ENCODE measurements around the gene CCDC197. TPM values are rescaled to one million over a fixed set of nuclear protein-coding genes. Genes with fewer than 3 reads are reported as not detected.

CCDC197 gene
- total and polyA plus RNA-seq, 4 donors = 0.60 TPM; not detected in 3

GRCh38 chr14:93991212-93991611 is 5.9 kb upstream of the CCDC197 start:
- H3K27ac ChIP-seq (ENCODE audit: low read depth in 1 of 2, low read length in 2 of 2) = no peak overlapping the region
- no peaks in the 10 kb centered on the region for H3K27me3 ChIP-seq (ENCODE audit: control insufficient read depth in 1 of 2, insufficient read depth in 2 of 2, low read length in 1 of 2)
- H3K36me3 ChIP-seq (ENCODE audit: control insufficient read depth in 1 of 2, insufficient read depth in 2 of 2, low read length in 1 of 2) = no peaks in the 10 kb centered on the region
- intact Hi-C loops (cut with DNase I) = no loop called here
- 90 to 93% methylated on average over 10 of the region's 10 CpGs for WGBS, 2 donors
- peak in 1 of 2 donors; percentile 12 for DNase-seq
- H3K4me3 ChIP-seq (ENCODE audit: low read length in 2 of 2) = no peak overlapping the region
- no peak for ATAC-seq (ENCODE audit: low FRiP score)
- H3K9me3 ChIP-seq (ENCODE audit: control insufficient read depth, low read length) = no peaks in the 10 kb centered on the region
- no peaks in the 10 kb centered on the region for H3K4me1 ChIP-seq (ENCODE audit: control insufficient read depth in 1 of 2, insufficient read depth in 2 of 2, low read length in 2 of 2)

GRCh38 chr14:93991649-93992048 is 5.5 kb upstream of the CCDC197 start:
- 94 to 96% methylated on average over 4 of the region's 4 CpGs for WGBS, 2 donors

GRCh38 chr14:93993382-93993781 is 3.7 kb upstream of the CCDC197 start:
- Histone ChIP-seq H3K9me3 (ENCODE audit: control insufficient read depth, low read length) (no peaks in the 10 kb centered on the region), H3K4me1 (ENCODE audit: control insufficient read depth in 1 of 2, insufficient read depth in 2 of 2, low read length in 2 of 2) (no peaks in the 10 kb centered on the region), H3K27me3 (ENCODE audit: control insufficient read depth in 1 of 2, insufficient read depth in 2 of 2, low read length in 1 of 2) (no peaks in the 10 kb centered on the region), H3K27ac (ENCODE audit: low read depth in 1 of 2, low read length in 2 of 2) (no peak overlapping the region), H3K4me3 (ENCODE audit: low read length in 2 of 2) (no peak overlapping the region), H3K36me3 (ENCODE audit: control insufficient read depth in 1 of 2, insufficient read depth in 2 of 2, low read length in 1 of 2) (no peaks in the 10 kb centered on the region)
- intact Hi-C loops (cut with DNase I) = no loop called here
- no peak for DNase-seq
- WGBS, 2 donors = 82 to 85% methylated on average over 6 of the region's 6 CpGs
- ATAC-seq (ENCODE audit: low FRiP score) = no peak

More at GRCh38 chr14:93991649-93992048, 5.5 kb upstream of the CCDC197 start:
- Histone ChIP-seq H3K27me3 (ENCODE audit: control insufficient read depth in 1 of 2, insufficient read depth in 2 of 2, low read length in 1 of 2) (no peaks in the 10 kb centered on the region), H3K36me3 (ENCODE audit: control insufficient read depth in 1 of 2, insufficient read depth in 2 of 2, low read length in 1 of 2) (no peaks in the 10 kb centered on the region), H3K27ac (ENCODE audit: low read depth in 1 of 2, low read length in 2 of 2) (no peak overlapping the region), H3K4me3 (ENCODE audit: low read length in 2 of 2) (no peak overlapping the region), H3K4me1 (ENCODE audit: control insufficient read depth in 1 of 2, insufficient read depth in 2 of 2, low read length in 2 of 2) (no peaks in the 10 kb centered on the region), H3K9me3 (ENCODE audit: control insufficient read depth, low read length) (no peaks in the 10 kb centered on the region)
- intact Hi-C loops (cut with DNase I) = no loop called here
- ATAC-seq (ENCODE audit: low FRiP score) (no peak), DNase-seq (no peak)

GRCh38 chr14:93994919-93995682 is 2.0 kb upstream of the CCDC197 start:
- WGBS, 2 donors = 1 to 8% methylated on average over 13 of the region's 13 CpGs
- H3K4me3 ChIP-seq (ENCODE audit: low read length in 2 of 2) = no peak overlapping the region
- no peaks in the 10 kb centered on the region for H3K27me3 ChIP-seq (ENCODE audit: control insufficient read depth in 1 of 2, insufficient read depth in 2 of 2, low read length in 1 of 2)
- ATAC-seq (ENCODE audit: low FRiP score) (peak; percentile 69), DNase-seq (peak; percentile 89 to 92)
- H3K4me1 ChIP-seq (ENCODE audit: control insufficient read depth in 1 of 2, insufficient read depth in 2 of 2, low read length in 2 of 2) = no peaks in the 10 kb centered on the region
- H3K36me3 ChIP-seq (ENCODE audit: control insufficient read depth in 1 of 2, insufficient read depth in 2 of 2, low read length in 1 of 2) = no peaks in the 10 kb centered on the region
- intact Hi-C loops (cut with DNase I) = loop anchor here (5.0 kb wide), 1 partner anchor 38 kb away; no protein-coding TSS in a partner anchor
- H3K9me3 ChIP-seq (ENCODE audit: control insufficient read depth, low read length) = no peaks in the 10 kb centered on the region
- H3K27ac ChIP-seq (ENCODE audit: low read depth in 1 of 2, low read length in 2 of 2) = peak overlapping the region; percentile 90 to 93

- no peaks in the 10 kb centered on the region for H3K27me3 ChIP-seq (ENCODE audit: control insufficient read depth in 1 of 2, insufficient read depth in 2 of 2, low read length in 1 of 2)
- H3K4me1 ChIP-seq (ENCODE audit: control insufficient read depth in 1 of 2, insufficient read depth in 2 of 2, low read length in 2 of 2) = no peaks in the 10 kb centered on the region
- H3K36me3 ChIP-seq (ENCODE audit: control insufficient read depth in 1 of 2, insufficient read depth in 2 of 2, low read length in 1 of 2) = no peaks in the 10 kb centered on the region
- H3K27ac ChIP-seq (ENCODE audit: low read depth in 1 of 2, low read length in 2 of 2) = peak overlapping the region in 1 of 2 donors; percentile 90
- ATAC-seq (ENCODE audit: low FRiP score) = no peak
- DNase-seq = no peak
- intact Hi-C loops (cut with DNase I) = loop anchor here (5.0 kb wide), 1 partner anchor 39 kb away; no protein-coding TSS in a partner anchor
- 57 to 61% methylated on average over 7 to 8 of the region's 8 CpGs for WGBS, 2 donors
- H3K4me3 ChIP-seq (ENCODE audit: low read length in 2 of 2) = no peak overlapping the region
- H3K9me3 ChIP-seq (ENCODE audit: control insufficient read depth, low read length) = no peaks in the 10 kb centered on the region
Measured at GRCh38 chr14:93996130-93996695, 888 bp upstream of the CCDC197 start.

GRCh38 chr14:93997916-93998870 is 1.1 kb downstream of the CCDC197 start:
- Histone ChIP-seq H3K4me3 (ENCODE audit: low read length in 2 of 2) (no peak overlapping the region), H3K4me1 (ENCODE audit: control insufficient read depth in 1 of 2, insufficient read depth in 2 of 2, low read length in 2 of 2) (no peaks in the 10 kb centered on the region), H3K27me3 (ENCODE audit: control insufficient read depth in 1 of 2, insufficient read depth in 2 of 2, low read length in 1 of 2) (no peaks in the 10 kb centered on the region), H3K36me3 (ENCODE audit: control insufficient read depth in 1 of 2, insufficient read depth in 2 of 2, low read length in 1 of 2) (no peaks in the 10 kb centered on the region), H3K27ac (ENCODE audit: low read depth in 1 of 2, low read length in 2 of 2) (no peak overlapping the region), H3K9me3 (ENCODE audit: control insufficient read depth, low read length) (no peaks in the 10 kb centered on the region)
- intact Hi-C loops (cut with DNase I) = loop anchor here (5.0 kb wide), 1 partner anchor 41 kb away; no protein-coding TSS in a partner anchor
- ATAC-seq (ENCODE audit: low FRiP score) = no peak
- no peak for DNase-seq
- 93 to 94% methylated on average over 17 of the region's 17 CpGs for WGBS, 2 donors

- Histone ChIP-seq H3K4me1 (ENCODE audit: control insufficient read depth in 1 of 2, insufficient read depth in 2 of 2, low read length in 2 of 2) (no peaks in the 10 kb centered on the region), H3K27me3 (ENCODE audit: control insufficient read depth in 1 of 2, insufficient read depth in 2 of 2, low read length in 1 of 2) (no peaks in the 10 kb centered on the region), H3K27ac (ENCODE audit: low read depth in 1 of 2, low read length in 2 of 2) (no peak overlapping the region), H3K36me3 (ENCODE audit: control insufficient read depth in 1 of 2, insufficient read depth in 2 of 2, low read length in 1 of 2) (no peaks in the 10 kb centered on the region), H3K9me3 (ENCODE audit: control insufficient read depth, low read length) (no peaks in the 10 kb centered on the region), H3K4me3 (ENCODE audit: low read length in 2 of 2) (no peak overlapping the region)
- DNase-seq = no peak
- WGBS, 2 donors = 87 to 95% methylated on average over 7 of the region's 7 CpGs
- intact Hi-C loops (cut with DNase I) = loop anchor here (5.0 kb wide), 1 partner anchor 42 kb away; no protein-coding TSS in a partner anchor
- no peak for ATAC-seq (ENCODE audit: low FRiP score)
Measured at GRCh38 chr14:93998871-93999403, 1.8 kb downstream of the CCDC197 start.

GRCh38 chr14:93999573-93999972 is 2.5 kb downstream of the CCDC197 start:
- H3K27me3 ChIP-seq (ENCODE audit: control insufficient read depth in 1 of 2, insufficient read depth in 2 of 2, low read length in 1 of 2) = no peaks in the 10 kb centered on the region
- no peak overlapping the region for H3K4me3 ChIP-seq (ENCODE audit: low read length in 2 of 2)
- no peaks in the 10 kb centered on the region for H3K36me3 ChIP-seq (ENCODE audit: control insufficient read depth in 1 of 2, insufficient read depth in 2 of 2, low read length in 1 of 2)
- H3K4me1 ChIP-seq (ENCODE audit: control insufficient read depth in 1 of 2, insufficient read depth in 2 of 2, low read length in 2 of 2) = no peaks in the 10 kb centered on the region
- DNase-seq (no peak), ATAC-seq (ENCODE audit: low FRiP score) (no peak)
- H3K9me3 ChIP-seq (ENCODE audit: control insufficient read depth, low read length) = no peaks in the 10 kb centered on the region
- intact Hi-C loops (cut with DNase I) = loop anchor here (5.0 kb wide), 1 partner anchor 42 kb away; no protein-coding TSS in a partner anchor
- H3K27ac ChIP-seq (ENCODE audit: low read depth in 1 of 2, low read length in 2 of 2) = no peak overlapping the region
- WGBS, 2 donors = 78 to 85% methylated on average over 8 of the region's 8 CpGs

Data from aorta (tissue), 5 donors.